GM19193 (cell line): Measurements from ENCODE around the gene SNX2.

Source experiments
- POLR2A ChIP-seq: IDR thresholded peaks from 4 replicates; pipeline ENCODE4 v1.6.1; 2011; ENCODE audit not compliant: insufficient read depth, insufficient read length; ENCODE audit errors: extremely low read depth

SNX2 gene

GRCh38 chr5:122789461-122790171 is 14.7 kb downstream of the SNX2 start:
- TF ChIP-seq POLR2A, result no peak

GRCh38 chr5:122790354-122791103 is 15.6 kb downstream of the SNX2 start:
- TF ChIP-seq POLR2A, result no peak

GRCh38 chr5:122805481-122805880 is 30.6 kb downstream of the SNX2 start:
- no peak for TF ChIP-seq POLR2A

GRCh38 chr5:122810405-122810804 is 35.5 kb downstream of the SNX2 start:
- no peak for TF ChIP-seq POLR2A

- TF ChIP-seq POLR2A, result no peak
Observed at GRCh38 chr5:122815218-122815767, 40.4 kb downstream of the SNX2 start.

GRCh38 chr5:122816756-122817155 is 41.9 kb downstream of the SNX2 start:
- TF ChIP-seq POLR2A, result no peak

- TF ChIP-seq POLR2A, result no peak
Observed at GRCh38 chr5:122831984-122832383, 57.1 kb downstream of the SNX2 start.

- no peak for TF ChIP-seq POLR2A
Observed at GRCh38 chr5:122835681-122836080, 60.8 kb downstream of the SNX2 start.

GRCh38 chr5:122836947-122837346 is 62.1 kb downstream of the SNX2 start:
- TF ChIP-seq POLR2A, result no peak

GRCh38 chr5:122839731-122840130 is 64.9 kb downstream of the SNX2 start:
- TF ChIP-seq POLR2A, result no peak

- no peak for TF ChIP-seq POLR2A
Observed at GRCh38 chr5:122842016-122842580, 67.2 kb downstream of the SNX2 start.

GRCh38 chr5:122844136-122844909 is 69.4 kb downstream of the SNX2 start:
- no peak for TF ChIP-seq POLR2A

- TF ChIP-seq POLR2A, result no peak
Observed at GRCh38 chr5:122844910-122845228, 70.0 kb downstream of the SNX2 start.

GRCh38 chr5:122845229-122846050 is 70.6 kb downstream of the SNX2 start, which contains the start of gene SNX24:
TSS of gene SNX24 (plus strand) at chr5:122845613. CDS start at chr5:122845634, 21 bp downstream.
- TF ChIP-seq POLR2A, result peak; percentile 42
